ENCODE measurements around the gene PKIB.
"Not testable (repeated sequence)": the region's sequence is repeated elsewhere in the genome, so short reads cannot be mapped to it uniquely, and the experiment has no call there.

PKIB gene

GRCh38 chr6:122712448-122713137 lies 102.4 kb downstream of the PKIB start:
- DNase-seq: no peak

DNA sequence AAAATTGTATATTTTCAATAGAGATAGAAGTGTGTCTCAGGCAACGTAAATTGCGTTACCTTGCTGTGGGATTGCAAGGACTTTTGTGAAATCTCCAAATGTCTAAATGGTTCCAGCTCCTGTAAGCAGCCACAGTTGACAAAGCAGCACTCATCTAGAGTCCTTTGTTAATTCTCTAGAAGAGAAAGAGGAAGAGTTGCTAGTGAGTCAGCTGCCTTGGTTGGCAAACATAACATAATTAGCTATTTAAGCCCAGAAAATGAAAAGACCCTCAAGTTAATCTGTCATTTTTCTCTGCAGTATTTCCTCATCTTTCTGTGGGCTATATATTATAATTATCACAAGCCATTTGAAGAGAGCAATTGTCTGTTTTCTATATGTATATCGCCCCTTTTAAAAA lies 102.9 kb downstream of the PKIB start:
- DNase-seq: no peak

DNA sequence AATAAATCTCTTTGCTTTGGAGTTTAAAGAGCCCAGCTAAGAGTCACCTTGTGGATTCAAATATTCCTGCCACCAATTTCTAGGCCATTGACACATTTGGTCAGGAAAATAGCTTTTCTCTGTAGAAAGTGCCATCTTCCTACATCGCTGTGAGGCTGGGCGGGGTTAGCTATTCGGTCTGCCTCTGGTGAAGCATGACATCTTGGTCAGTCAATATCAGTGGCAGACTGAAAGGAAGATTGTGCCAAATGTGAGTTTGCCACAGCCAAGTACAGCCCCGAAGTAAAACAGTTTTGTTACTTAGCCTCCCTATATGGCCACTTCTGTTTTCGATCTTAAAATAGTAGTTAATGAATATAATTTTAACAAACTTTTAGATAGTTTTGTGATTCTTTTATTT lies 103.9 kb downstream of the PKIB start:
- DNase-seq: no peak

DNA sequence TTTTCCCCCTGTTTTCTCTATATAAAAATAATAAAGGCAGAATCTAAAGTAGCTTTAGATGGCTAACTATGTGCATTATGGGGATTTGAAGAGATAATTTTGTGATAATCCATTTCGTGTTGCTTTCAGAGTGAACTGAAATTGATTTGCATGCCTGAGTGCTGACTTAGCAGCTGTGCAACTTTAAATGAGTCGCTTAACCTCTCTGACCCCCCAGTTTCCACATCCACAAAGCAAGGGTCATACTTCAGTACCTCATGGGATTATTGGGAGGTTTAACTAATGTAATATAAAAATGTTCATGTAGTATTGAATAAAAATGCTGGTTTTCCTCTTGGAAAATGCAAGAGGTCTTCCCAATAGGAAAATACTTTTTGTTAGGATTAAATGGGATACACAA lies 105.5 kb downstream of the PKIB start:
- no peak for DNase-seq

GRCh38 chr6:122717350-122717749 lies 107.1 kb downstream of the PKIB start:
- no peak for DNase-seq

DNA sequence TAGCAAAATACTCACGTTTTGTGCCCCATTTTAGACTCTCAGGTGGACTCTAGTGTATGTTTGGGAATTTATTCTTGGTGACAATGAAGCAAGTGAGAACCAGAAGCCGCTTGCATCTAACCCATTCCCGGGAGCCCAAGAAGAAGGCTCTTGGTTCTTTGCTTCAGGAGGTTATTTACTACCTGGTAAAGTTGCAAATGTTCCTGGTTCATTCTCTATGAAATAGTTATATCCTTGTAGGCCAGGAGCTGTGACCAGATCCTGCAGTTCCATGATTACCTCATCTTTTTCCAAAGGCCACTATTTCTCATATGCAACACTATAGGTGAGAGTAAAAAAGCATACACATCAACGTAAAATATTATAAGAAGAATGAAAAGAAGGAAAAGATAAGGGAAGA lies 108.4 kb downstream of the PKIB start:
- DNase-seq: no peak

DNA sequence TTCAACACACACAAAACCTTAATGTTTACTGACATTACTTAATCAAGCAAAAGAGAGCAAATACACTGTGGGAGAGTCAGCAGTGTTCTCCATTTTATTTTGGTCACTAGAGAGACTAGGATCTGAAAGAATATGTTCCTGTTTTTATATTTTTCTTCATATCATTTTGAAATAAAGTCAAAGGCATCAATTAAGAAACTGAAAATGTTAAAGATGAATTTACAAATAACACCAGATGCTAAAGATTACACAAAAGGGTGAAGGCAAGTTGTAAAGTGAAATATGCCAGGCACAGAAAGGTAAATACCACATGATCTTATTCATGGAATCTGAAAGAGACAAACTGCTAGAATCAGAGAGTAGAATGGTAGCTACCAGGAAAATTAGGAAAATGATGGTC lies 109.0 kb downstream of the PKIB start:
- DNase-seq: no peak

DNA sequence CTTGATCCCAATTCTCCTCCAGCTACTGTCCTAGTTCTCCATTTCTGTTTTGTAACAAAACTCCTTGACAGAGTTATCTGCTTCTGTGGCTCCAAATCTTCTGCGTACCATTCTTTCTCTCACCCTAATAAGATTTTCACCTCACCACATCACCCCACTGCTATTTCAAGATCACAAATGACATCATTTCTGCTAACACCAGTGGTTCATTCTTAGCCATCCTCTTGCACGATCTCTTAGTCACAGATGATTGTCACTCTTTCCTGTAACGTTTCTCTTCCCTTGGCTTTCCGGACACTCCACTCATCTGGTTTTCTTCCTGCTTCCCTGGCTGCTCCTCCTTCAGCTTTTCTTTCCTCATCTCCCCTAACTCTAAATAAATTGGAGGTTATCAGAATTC lies 112.5 kb downstream of the PKIB start:
- no peak for DNase-seq

DNA sequence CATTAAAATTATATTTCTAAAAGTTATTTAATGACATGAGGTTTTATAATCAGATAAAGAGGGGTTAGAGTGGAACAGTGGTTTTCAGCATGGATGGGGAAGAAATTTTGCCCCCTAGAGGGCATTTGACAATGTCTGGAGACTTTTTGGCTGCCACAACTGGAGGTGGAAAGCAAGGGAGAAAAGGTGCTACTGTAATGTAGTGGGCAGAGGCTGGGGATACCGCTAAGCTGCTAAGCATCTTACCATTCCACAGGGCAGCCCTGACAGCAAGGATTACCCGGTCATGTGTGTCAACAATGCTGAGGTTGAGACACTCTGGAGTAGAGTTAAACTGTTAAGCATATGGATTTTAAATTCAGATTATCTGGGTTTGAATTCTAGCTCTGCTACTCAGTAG lies 116.4 kb downstream of the PKIB start:
- no peak for DNase-seq

- DNase-seq: no peak
These were observed 117.0 kb downstream of the PKIB start for GRCh38 chr6:122727244-122727643.

GRCh38 chr6:122730334-122730733 lies 120.1 kb downstream of the PKIB start:
- no peak for DNase-seq

GRCh38 chr6:122730775-122731386 lies 120.7 kb downstream of the PKIB start:
- DNase-seq: no peak

GRCh38 chr6:122733259-122733658 lies 123.1 kb downstream of the PKIB start:
- no peak for DNase-seq

- DNase-seq: no peak
These were observed 124.6 kb downstream of the PKIB start for GRCh38 chr6:122734529-122735395.

- DNase-seq: no peak
These were observed 125.4 kb downstream of the PKIB start for GRCh38 chr6:122735582-122735981.

DNA sequence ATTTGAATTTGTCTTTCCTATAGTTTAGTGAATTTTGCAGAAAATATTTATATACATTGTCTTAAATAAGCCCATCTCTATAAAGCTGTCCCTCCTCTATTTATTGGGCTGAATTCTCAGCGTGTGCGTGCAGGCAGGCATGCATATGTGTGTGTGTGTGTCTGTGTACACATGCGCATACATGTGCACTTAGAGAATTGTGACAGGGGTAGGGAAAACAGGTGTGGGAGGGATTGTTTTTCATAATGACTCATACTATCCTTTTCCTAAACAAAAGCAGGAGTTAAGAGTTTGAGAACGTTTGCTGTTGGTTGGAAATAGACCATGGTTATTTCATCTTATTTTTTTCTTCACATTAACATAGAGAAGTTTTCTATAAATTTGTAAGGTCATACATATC lies 126.0 kb downstream of the PKIB start:
- DNase-seq: no peak

GRCh38 chr6:122736616-122737015 lies 126.4 kb downstream of the PKIB start:
- DNase-seq: no peak

- DNase-seq: no peak
These were observed 129.9 kb downstream of the PKIB start for GRCh38 chr6:122740091-122740490.

DNA sequence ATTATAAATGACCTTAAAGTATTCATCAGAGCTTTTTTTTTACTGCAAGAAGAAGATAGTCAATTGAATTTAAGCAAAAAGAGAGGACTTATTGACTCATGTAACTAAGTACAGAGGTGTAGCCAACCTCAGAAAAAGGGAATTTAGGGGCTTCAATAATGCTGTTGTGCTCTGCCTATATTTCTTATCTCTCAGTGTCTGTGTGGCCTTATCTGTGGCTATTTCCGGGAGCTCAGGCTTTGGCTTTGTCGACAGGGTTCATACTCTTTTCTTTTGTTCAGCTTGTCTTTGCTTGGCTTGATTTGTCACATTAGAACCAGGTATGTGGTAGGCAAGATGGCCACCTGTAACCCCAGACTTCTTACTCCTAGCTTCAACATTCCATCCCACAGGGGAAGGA lies 130.7 kb downstream of the PKIB start:
- no peak for DNase-seq

- not testable (repeated sequence) for DNase-seq
These were observed 134.0 kb downstream of the PKIB start for GRCh38 chr6:122744247-122744646.

GRCh38 chr6:122744856-122745255 lies 134.7 kb downstream of the PKIB start:
- DNase-seq: not testable (repeated sequence)

GRCh38 chr6:122746688-122747087 lies 136.5 kb downstream of the PKIB start:
- DNase-seq: no peak

- no peak for DNase-seq
These were observed 137.4 kb downstream of the PKIB start for GRCh38 chr6:122747573-122747972.

GRCh38 chr6:122748945-122749344 lies 138.7 kb downstream of the PKIB start:
- not testable (repeated sequence) for DNase-seq
